HG02938 (cell line): ENCODE results near the gene CCDC73.
"Not testable (repeated sequence)": the region's sequence is repeated elsewhere in the genome, so short reads cannot be mapped to it uniquely, and the experiment has no call there.

Source experiments
- ATAC-seq: cut with Tn5 transposase; IDR thresholded peaks from one replicate; pipeline ENCODE4 v1.9.1; 2021; ENCODE audit warnings: mild to moderate bottlenecking, moderate library complexity; ENCODE audit not compliant: unreplicated experiment

The CCDC73 gene

GRCh38 chr11:32809313-32809712, 14.9 kb upstream of the CCDC73 start:
- peak; percentile 100 for ATAC-seq

- ATAC-seq = no peak
Measured at GRCh38 chr11:32796425-32796824, 2.0 kb upstream of the CCDC73 start.

- ATAC-seq = peak; percentile 88
Measured at GRCh38 chr11:32792948-32793475, 1.4 kb downstream of the CCDC73 start.

- peak; percentile 12 for ATAC-seq
Measured at GRCh38 chr11:32792111-32792947, 2.1 kb downstream of the CCDC73 start.

GRCh38 chr11:32790916-32791315, 3.5 kb downstream of the CCDC73 start:
- no peak for ATAC-seq

GRCh38 chr11:32786811-32787210, 7.7 kb downstream of the CCDC73 start:
- no peak for ATAC-seq

- ATAC-seq = no peak
Measured at GRCh38 chr11:32785262-32785661, 9.2 kb downstream of the CCDC73 start.

- no peak for ATAC-seq
Measured at GRCh38 chr11:32781721-32782120, 12.7 kb downstream of the CCDC73 start.

GRCh38 chr11:32780839-32781238, 13.6 kb downstream of the CCDC73 start:
- not testable (repeated sequence) for ATAC-seq

GRCh38 chr11:32779136-32779535, 15.3 kb downstream of the CCDC73 start:
- ATAC-seq = no peak

GRCh38 chr11:32775908-32776307, 18.6 kb downstream of the CCDC73 start:
- no peak for ATAC-seq

GRCh38 chr11:32774081-32774480, 20.4 kb downstream of the CCDC73 start:
- ATAC-seq = no peak

GRCh38 chr11:32772731-32773130, 21.7 kb downstream of the CCDC73 start:
- no peak for ATAC-seq

GRCh38 chr11:32761774-32762173, 32.7 kb downstream of the CCDC73 start:
- ATAC-seq = not testable (repeated sequence)

GRCh38 chr11:32758291-32758690, 36.2 kb downstream of the CCDC73 start:
- no peak for ATAC-seq

GRCh38 chr11:32753181-32753580, 41.3 kb downstream of the CCDC73 start:
- not testable (repeated sequence) for ATAC-seq

- ATAC-seq = no peak
Measured at GRCh38 chr11:32752001-32752400, 42.5 kb downstream of the CCDC73 start.

- ATAC-seq = no peak
Measured at GRCh38 chr11:32751381-32751780, 43.1 kb downstream of the CCDC73 start.

- no peak for ATAC-seq
Measured at GRCh38 chr11:32729976-32730375, 64.5 kb downstream of the CCDC73 start.

- ATAC-seq = no peak
Measured at GRCh38 chr11:32723332-32723731, 71.1 kb downstream of the CCDC73 start.

GRCh38 chr11:32722255-32722654, 72.2 kb downstream of the CCDC73 start:
- ATAC-seq = no peak

GRCh38 chr11:32713496-32713895, 81.0 kb downstream of the CCDC73 start:
- ATAC-seq = no peak
